ENCODE data around the gene WDR20. TPM values are rescaled to one million over a fixed set of nuclear protein-coding genes. Genes with fewer than 3 reads are reported as not detected.

Gene WDR20
- total and polyA plus RNA-seq, 2 of the 4 experiments (the other 2 are of a cell fraction) = 20.3 to 27.4 TPM

DNA sequence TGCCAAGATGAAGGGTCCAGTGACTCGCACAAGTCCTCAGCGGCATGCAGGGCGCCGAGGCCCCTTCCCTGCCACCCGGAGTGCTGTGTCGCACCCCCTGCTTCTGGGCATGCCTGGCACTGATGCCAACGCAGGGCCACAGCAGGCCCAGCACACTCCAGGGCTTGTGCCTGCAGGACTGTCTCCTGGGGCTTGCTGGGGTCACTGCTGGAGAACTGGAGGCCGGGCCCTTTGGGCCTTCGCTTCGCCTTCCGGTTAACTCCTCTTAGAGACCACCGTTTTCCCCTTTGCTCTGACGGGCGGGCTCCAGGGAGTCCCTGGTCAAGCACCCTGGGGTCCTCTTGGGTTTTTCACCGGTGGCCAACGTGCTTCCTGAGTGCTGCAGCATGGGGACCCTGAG lies 79.6 kb downstream of the WDR20 start:
- no peaks in the 10 kb centered on the region for H3K27me3 ChIP-seq (ENCODE audit: control insufficient read depth, insufficient read depth, low read length)
- no peak overlapping the region for H3K14ac ChIP-seq (replicated peaks; ENCODE audit: low read depth, low read length)
- BruUV-seq (replicated peaks) = no TSS peak
- no peak overlapping the region for H3K4ac ChIP-seq (ENCODE audit: low read depth, low read length)
- H3K9ac ChIP-seq (ENCODE audit: low read depth, low read length) = no peak overlapping the region
- peaks cover 14 to 63% of the 10 kb centered on the region in 2 experiments for H3K79me1 ChIP-seq (ENCODE audit: low read depth in 1 of 2, low read length in 2 of 2)
- H2BK120ac ChIP-seq (ENCODE audit: low read depth, low read length) = no peak overlapping the region
- no peak overlapping the region for H4K8ac ChIP-seq (ENCODE audit: low read depth in 2 of 2, low read length in 2 of 2)
- no peak overlapping the region for H3K23ac ChIP-seq (ENCODE audit: low read depth, low read length)
- DNase-seq (no peak), ATAC-seq (ENCODE audit: low read depth) (no peak)
- no peak overlapping the region for H2AFZ ChIP-seq (replicated peaks; ENCODE audit: low read length, poor library complexity)
- no peak overlapping the region for H3K27ac ChIP-seq (ENCODE audit: insufficient read depth, low read length)
- no peak overlapping the region for H3K18ac ChIP-seq (ENCODE audit: low read depth, low read length)
- in situ Hi-C loops (cut with MboI; ENCODE audit: low sequenced_read_pairs) = no loop called here
- no peak overlapping the region for H2BK15ac ChIP-seq (ENCODE audit: low read depth, low read length)
- no peak overlapping the region for H2AK9ac ChIP-seq (replicated peaks; ENCODE audit: low read depth, low read length, poor library complexity)
- CTCF ChIA-PET = no interaction called here
- no peak overlapping the region for H2AK5ac ChIP-seq (ENCODE audit: low read depth, low read length)
- intact Hi-C loops (cut with micrococcal nuclease) = no loop called here
- no peaks in the 10 kb centered on the region for H3K9me3 ChIP-seq (ENCODE audit: control insufficient read depth, insufficient read depth, low read length)
- peaks cover 19% of the 10 kb centered on the region for H3K9me1 ChIP-seq (ENCODE audit: insufficient read depth, low read length)
- 82% methylated on average over 3 of the region's 16 CpGs; no CpG with 5 or more reads in 1 of the 2 experiments for WGBS, 2 experiments (ENCODE audit: extremely low coverage in 2 of 2, insufficient read length in 1 of 2)
- TF ChIP-seq CEBPB (IDR thresholded peaks at IDR 0.05; ENCODE audit: low read depth, low read length) = no peak
- no peak for TF ChIP-seq RAD21 (IDR thresholded peaks at IDR 0.05; ENCODE audit: low read length)
- TF ChIP-seq POLR2A (IDR thresholded peaks at IDR 0.05; ENCODE audit: low read depth, low read length) = no peak
- TF ChIP-seq SMC3 (IDR thresholded peaks at IDR 0.05; ENCODE audit: low read depth, low read length) = no peak
- TF ChIP-seq, protein P1, sequence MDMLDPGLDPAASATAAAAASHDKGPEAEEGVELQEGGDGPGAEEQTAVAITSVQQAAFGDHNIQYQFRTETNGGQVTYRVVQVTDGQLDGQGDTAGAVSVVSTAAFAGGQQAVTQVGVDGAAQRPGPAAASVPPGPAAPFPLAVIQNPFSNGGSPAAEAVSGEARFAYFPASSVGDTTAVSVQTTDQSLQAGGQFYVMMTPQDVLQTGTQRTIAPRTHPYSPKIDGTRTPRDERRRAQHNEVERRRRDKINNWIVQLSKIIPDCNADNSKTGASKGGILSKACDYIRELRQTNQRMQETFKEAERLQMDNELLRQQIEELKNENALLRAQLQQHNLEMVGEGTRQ (IDR thresholded peaks at IDR 0.05; ENCODE audit: low read depth, low read length) = no peak
- no peak for TF ChIP-seq MAFK (IDR thresholded peaks at IDR 0.05; ENCODE audit: low read depth, low read length)
- TF ChIP-seq FOS (IDR thresholded peaks at IDR 0.05; ENCODE audit: low read depth, low read length) = no peak
- TF ChIP-seq BHLHE40 (IDR thresholded peaks at IDR 0.05; ENCODE audit: low read depth, low read length) = no peak
- TF ChIP-seq, protein P2, sequence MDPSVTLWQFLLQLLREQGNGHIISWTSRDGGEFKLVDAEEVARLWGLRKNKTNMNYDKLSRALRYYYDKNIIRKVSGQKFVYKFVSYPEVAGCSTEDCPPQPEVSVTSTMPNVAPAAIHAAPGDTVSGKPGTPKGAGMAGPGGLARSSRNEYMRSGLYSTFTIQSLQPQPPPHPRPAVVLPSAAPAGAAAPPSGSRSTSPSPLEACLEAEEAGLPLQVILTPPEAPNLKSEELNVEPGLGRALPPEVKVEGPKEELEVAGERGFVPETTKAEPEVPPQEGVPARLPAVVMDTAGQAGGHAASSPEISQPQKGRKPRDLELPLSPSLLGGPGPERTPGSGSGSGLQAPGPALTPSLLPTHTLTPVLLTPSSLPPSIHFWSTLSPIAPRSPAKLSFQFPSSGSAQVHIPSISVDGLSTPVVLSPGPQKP (IDR thresholded peaks at IDR 0.05; ENCODE audit: borderline replicate concordance, low read depth, low read length) = no peak
- no peak for TF ChIP-seq CHD1 (IDR thresholded peaks at IDR 0.05; ENCODE audit: low read depth, low read length)
- TF ChIP-seq RFX5 (IDR thresholded peaks at IDR 0.05; ENCODE audit: low read depth, low read length) = no peak
- no peak for TF ChIP-seq MXI1 (IDR thresholded peaks at IDR 0.05; ENCODE audit: borderline replicate concordance, low read depth, low read length)
- TF ChIP-seq MAZ (IDR thresholded peaks at IDR 0.05; ENCODE audit: borderline replicate concordance, low read depth, low read length) = no peak
- TF ChIP-seq RCOR1 (IDR thresholded peaks at IDR 0.05; ENCODE audit: insufficient replicate concordance, low read length) = no peak
- TF ChIP-seq, protein P3, sequence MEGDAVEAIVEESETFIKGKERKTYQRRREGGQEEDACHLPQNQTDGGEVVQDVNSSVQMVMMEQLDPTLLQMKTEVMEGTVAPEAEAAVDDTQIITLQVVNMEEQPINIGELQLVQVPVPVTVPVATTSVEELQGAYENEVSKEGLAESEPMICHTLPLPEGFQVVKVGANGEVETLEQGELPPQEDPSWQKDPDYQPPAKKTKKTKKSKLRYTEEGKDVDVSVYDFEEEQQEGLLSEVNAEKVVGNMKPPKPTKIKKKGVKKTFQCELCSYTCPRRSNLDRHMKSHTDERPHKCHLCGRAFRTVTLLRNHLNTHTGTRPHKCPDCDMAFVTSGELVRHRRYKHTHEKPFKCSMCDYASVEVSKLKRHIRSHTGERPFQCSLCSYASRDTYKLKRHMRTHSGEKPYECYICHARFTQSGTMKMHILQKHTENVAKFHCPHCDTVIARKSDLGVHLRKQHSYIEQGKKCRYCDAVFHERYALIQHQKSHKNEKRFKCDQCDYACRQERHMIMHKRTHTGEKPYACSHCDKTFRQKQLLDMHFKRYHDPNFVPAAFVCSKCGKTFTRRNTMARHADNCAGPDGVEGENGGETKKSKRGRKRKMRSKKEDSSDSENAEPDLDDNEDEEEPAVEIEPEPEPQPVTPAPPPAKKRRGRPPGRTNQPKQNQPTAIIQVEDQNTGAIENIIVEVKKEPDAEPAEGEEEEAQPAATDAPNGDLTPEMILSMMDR (conservative IDR thresholded peaks at IDR 0.05; ENCODE audit: low read depth, low read length) = no peak
- TF ChIP-seq NFE2L2 (IDR thresholded peaks at IDR 0.05; ENCODE audit: low read depth, low read length) = no peak
- H3K4me2 ChIP-seq (ENCODE audit: low read depth, low read length) = no peak overlapping the region
- no peak overlapping the region for H3K4me3 ChIP-seq (ENCODE audit: insufficient read depth, low read depth, low read length)
- no peak overlapping the region for H2BK5ac ChIP-seq (ENCODE audit: low read depth, low read length, poor library complexity, severe bottlenecking)
- no peak overlapping the region for H3K56ac ChIP-seq (ENCODE audit: extremely low read depth, insufficient read depth, low read length)
- no peak overlapping the region for H4K91ac ChIP-seq (ENCODE audit: insufficient read depth, low read depth, low read length)
- H3K4me1 ChIP-seq (ENCODE audit: control insufficient read depth, insufficient read depth, low read length) = peaks cover 13% of the 10 kb centered on the region
- H4K20me1 ChIP-seq (ENCODE audit: insufficient read depth, low read length) = peaks cover 15% of the 10 kb centered on the region
- peaks cover 7% of the 10 kb centered on the region for H3K36me3 ChIP-seq (ENCODE audit: control insufficient read depth, insufficient read depth, low read length)
- POLR2A ChIA-PET (ENCODE audit: unreplicated experiment) = no interaction called here
- dilution Hi-C loops (cut with HindIII; ENCODE audit: low sequenced_read_pairs, unreplicated experiment) = no loop called here
- H4K5ac ChIP-seq (ENCODE audit: low read depth, low read length) = no peak overlapping the region
- H2BK20ac ChIP-seq (ENCODE audit: low read depth, low read length) = no peak overlapping the region
